Right atrium auricular region (tissue), 2 donors: ENCODE results near the gene ANKRA2. TPM values are rescaled to one million over a fixed set of nuclear protein-coding genes. Genes with fewer than 3 reads are reported as not detected.

Experiments used
- DNase-seq: peaks from one replicate; pipeline ENCODE4 v3.0.0-alpha.2; 2019; ENCODE audit warnings: low spot score
- H3K27ac ChIP-seq, 2 donors: fragments of 200-600 bp; sonication (generic); 1 replicate in 1 of 2; 2 replicates in 1 of 2; pipeline ENCODE4 v1.5.1; 2016 to 2019
- H3K27me3 ChIP-seq, 2 donors: fragments of 200-600 bp; sonication (generic); one replicate each; pipeline versions ENCODE4 v1.5.1 to v1.6.0; 2017 to 2019
- H3K36me3 ChIP-seq: fragments of 200-600 bp; sonication (generic); one replicate; pipeline ENCODE4 v1.5.1; 2016
- H3K4me1 ChIP-seq, 2 donors: fragments of 200-600 bp; sonication (generic); one replicate each; pipeline versions ENCODE4 v1.5.1 to v1.6.0; 2017 to 2019
- H3K4me3 ChIP-seq, 2 donors: fragments of 200-600 bp; sonication (generic); 1 replicate in 1 of 2; 2 replicates in 1 of 2; pipeline ENCODE4 v1.5.1; 2017 to 2019; ENCODE audit warnings: mild to moderate bottlenecking in 1 of 2, moderate library complexity in 1 of 2
- H3K9me3 ChIP-seq, 2 donors: fragments of 200-600 bp; sonication (generic); one replicate each; pipeline ENCODE4 v1.5.1; 2019
- total RNA-seq, 2 donors: library from RNA; depleted of rRNA; stranded (reverse); fragments of >200 nt; gene quantifications; one replicate each; pipeline ENCODE4 v1.1.0, GENCODE V29; 2016
- TF ChIP-seq, protein P1 (sequence below), 2 donors: fragments of 200-600 bp; sonication (generic); IDR thresholded peaks; one replicate each; pipeline ENCODE4 v1.5.1; 2019; ENCODE audit warnings: antibody characterized with exemption in 2 of 2

ANKRA2 gene
- total RNA-seq, 2 donors from 2014 or later, result 11.3 to 16.4 TPM

DNA sequence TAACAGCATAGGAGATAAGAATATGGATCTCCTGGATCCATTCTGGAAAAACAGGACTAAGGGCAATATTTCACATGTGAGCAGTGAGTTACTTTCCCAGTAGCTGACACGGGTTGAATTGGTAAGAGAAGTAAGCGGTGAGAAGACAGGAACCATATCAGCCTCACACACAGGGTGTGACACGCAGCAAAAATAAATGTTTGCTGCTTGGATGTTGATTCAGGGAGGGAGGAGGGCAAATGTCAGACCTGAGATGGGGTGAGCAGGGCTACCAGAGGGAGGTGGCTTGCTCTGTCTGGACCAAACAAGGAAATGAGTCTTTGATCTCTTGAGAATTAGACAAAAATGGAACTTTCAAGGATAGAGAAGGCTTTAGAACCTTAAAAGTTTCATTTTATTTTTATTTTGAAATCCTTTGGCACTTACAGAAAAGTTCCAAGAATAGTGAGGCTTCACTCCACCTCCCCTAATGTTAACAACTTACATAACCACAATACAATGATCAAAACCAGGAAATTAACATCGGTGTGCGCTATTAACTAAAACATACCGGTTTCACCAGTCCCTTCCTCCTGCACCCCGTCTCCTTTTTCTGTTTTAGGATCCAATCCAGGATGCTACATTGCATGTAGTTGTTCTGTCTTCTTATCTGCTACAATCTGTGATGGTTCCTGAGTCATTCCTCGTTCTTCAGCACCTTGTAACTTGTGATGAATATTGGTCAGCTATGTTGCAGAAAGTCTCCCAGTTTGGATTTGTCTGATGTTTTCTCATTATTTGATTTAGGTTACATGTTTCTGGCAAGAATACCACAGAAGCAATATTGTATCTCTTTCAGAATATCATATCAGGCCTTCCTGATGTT, 40.0 kb upstream of the ANKRA2 start:
- no peak for DNase-seq
- peaks cover 0 to 10% of the 10 kb centered on the region in 2 donors for H3K9me3 ChIP-seq
- TF ChIP-seq, protein P1, sequence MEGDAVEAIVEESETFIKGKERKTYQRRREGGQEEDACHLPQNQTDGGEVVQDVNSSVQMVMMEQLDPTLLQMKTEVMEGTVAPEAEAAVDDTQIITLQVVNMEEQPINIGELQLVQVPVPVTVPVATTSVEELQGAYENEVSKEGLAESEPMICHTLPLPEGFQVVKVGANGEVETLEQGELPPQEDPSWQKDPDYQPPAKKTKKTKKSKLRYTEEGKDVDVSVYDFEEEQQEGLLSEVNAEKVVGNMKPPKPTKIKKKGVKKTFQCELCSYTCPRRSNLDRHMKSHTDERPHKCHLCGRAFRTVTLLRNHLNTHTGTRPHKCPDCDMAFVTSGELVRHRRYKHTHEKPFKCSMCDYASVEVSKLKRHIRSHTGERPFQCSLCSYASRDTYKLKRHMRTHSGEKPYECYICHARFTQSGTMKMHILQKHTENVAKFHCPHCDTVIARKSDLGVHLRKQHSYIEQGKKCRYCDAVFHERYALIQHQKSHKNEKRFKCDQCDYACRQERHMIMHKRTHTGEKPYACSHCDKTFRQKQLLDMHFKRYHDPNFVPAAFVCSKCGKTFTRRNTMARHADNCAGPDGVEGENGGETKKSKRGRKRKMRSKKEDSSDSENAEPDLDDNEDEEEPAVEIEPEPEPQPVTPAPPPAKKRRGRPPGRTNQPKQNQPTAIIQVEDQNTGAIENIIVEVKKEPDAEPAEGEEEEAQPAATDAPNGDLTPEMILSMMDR (IDR thresholded peaks at IDR 0.05), result no peak
- no peaks in the 10 kb centered on the region for H3K4me1 ChIP-seq
- H3K27ac ChIP-seq, result no peak overlapping the region
- H3K36me3 ChIP-seq, result no peaks in the 10 kb centered on the region
- no peak overlapping the region for H3K4me3 ChIP-seq
- H3K27me3 ChIP-seq, result no peaks in the 10 kb centered on the region

DNA sequence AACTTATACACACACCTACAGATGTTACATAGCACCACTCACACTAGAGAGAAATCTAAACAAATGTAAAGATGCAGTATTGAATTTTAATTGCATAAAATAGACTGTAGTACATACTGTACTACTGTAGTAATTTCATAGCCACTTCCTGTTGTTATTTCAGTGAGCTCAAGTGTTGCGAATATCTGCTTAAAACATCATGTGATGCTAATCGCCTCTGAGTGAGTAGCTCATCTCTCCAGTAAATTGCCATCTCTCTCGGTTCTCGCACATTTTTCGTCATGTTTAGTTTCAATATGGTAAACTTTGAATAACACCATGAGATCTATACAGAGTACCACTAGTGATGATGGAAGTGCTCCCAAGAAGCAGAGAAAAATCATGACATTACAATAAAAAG, 38.6 kb upstream of the ANKRA2 start:
- Histone ChIP-seq H3K4me3 (no peak overlapping the region), H3K27me3 (no peaks in the 10 kb centered on the region), H3K9me3 (peaks cover 0 to 10% of the 10 kb centered on the region in 2 donors), H3K27ac (no peak overlapping the region), H3K4me1 (no peaks in the 10 kb centered on the region), H3K36me3 (no peaks in the 10 kb centered on the region)
- TF ChIP-seq, protein P1 (IDR thresholded peaks at IDR 0.05), result no peak
- no peak for DNase-seq

DNA sequence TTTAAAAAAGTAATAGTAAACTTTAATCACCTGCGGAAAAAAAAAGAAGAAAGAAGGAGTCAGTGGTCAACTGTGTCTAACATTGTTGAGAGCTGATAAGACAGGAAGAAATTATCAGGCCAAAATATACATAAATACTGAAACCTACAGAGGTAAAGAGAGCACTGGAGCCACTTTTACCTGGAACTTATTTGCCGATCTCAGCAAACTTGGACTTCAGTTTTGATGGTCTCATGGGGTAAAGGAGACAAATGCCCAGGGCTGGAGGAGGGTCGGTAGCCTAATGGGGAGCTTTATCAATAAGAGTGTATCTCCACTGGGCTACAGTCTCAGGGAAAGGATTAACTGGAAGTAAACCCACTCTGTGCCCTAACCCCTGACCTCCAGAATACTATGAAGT, 33.9 kb upstream of the ANKRA2 start:
- no peak overlapping the region for H3K27ac ChIP-seq
- H3K4me1 ChIP-seq, result no peaks in the 10 kb centered on the region
- TF ChIP-seq, protein P1 (IDR thresholded peaks at IDR 0.05), result no peak
- no peaks in the 10 kb centered on the region for H3K36me3 ChIP-seq
- H3K9me3 ChIP-seq, result peaks cover 0 to 10% of the 10 kb centered on the region in 2 donors
- no peak overlapping the region for H3K4me3 ChIP-seq
- no peaks in the 10 kb centered on the region for H3K27me3 ChIP-seq
- no peak for DNase-seq

DNA sequence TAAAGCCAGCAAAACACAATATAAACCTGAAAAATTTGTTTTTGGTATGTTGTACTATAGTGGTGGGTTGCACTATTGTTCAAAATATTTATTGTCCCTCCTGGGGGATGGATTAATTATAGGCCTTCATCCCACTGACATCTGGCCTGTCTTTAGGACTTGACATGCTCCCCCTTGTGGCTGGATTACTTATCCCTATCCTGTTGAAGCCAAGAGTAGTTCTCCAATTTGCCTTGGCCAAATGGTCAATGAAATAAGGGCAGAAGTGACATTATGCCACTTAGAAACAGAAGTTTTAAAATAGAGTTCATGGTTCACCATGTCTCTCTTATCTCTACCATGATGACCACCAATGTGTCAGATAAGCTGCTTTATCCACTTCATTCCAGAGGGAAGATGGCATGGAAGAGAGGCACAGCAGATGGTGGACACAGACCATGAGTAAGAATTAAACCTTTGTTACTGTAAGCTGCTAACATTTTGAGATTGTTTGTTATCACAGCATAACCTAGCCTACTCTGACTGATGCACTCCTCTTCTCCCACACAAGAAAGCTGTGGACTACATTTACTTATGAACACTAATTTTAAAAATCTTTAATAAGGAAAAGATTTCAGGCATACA, 31.4 kb upstream of the ANKRA2 start:
- Histone ChIP-seq H3K27me3 (no peaks in the 10 kb centered on the region), H3K4me1 (no peaks in the 10 kb centered on the region), H3K27ac (no peak overlapping the region), H3K36me3 (no peaks in the 10 kb centered on the region), H3K4me3 (no peak overlapping the region), H3K9me3 (peaks cover 0 to 7% of the 10 kb centered on the region in 2 donors)
- DNase-seq, result no peak
- TF ChIP-seq, protein P1 (IDR thresholded peaks at IDR 0.05), result peak; percentile 24 to 55

DNA sequence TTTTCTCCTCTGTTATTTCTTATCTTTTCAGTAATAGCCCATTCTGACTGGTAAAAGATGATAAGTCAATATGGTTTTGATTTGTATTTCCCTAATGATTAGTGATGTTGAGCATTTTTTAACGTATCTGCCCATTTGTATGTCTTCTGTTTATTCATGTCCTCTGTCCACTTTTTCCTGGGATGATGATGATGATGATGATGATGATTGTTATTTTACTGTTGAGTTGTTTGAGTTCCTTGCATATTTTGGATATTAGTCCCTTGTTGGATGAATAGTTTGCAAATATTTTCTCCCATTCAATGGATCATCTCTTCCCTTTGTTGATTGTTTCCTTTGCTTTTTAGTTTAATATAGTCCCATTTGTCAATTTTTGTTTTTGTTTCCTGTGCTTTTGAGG, 27.1 kb upstream of the ANKRA2 start:
- TF ChIP-seq, protein P1 (IDR thresholded peaks at IDR 0.05), result no peak
- Histone ChIP-seq H3K36me3 (no peaks in the 10 kb centered on the region), H3K27ac (no peak overlapping the region), H3K9me3 (no peaks in the 10 kb centered on the region), H3K27me3 (no peaks in the 10 kb centered on the region), H3K4me1 (no peaks in the 10 kb centered on the region), H3K4me3 (no peak overlapping the region)
- DNase-seq, result no peak
